MG63 (cell line): ENCODE data around the gene IGFL3. TPM values are rescaled to one million over a fixed set of nuclear protein-coding genes. Genes with fewer than 3 reads are reported as not detected.
A peak's percentile ranks its signal among the peaks of the same experiment; 100 is the strongest.
"Not testable (repeated sequence)": the region's sequence is repeated elsewhere in the genome, so short reads cannot be mapped to it uniquely, and the experiment has no call there.

Experiments used
- DNase-seq: peaks from one replicate; pipeline ENCODE4 v3.0.0-alpha.2; 2020
- H3K27me3 ChIP-seq: fragments of 250-450 bp; sonication (Bioruptor Pico); 2 replicates; pipeline ENCODE4 v1.5.1; 2020; ENCODE audit warnings: mild to moderate bottlenecking, moderate library complexity
- H3K36me3 ChIP-seq: fragments of 250-450 bp; sonication (Bioruptor Pico); 2 replicates; pipeline ENCODE4 v1.5.1; 2020; ENCODE audit warnings: mild to moderate bottlenecking, moderate library complexity
- H3K4me3 ChIP-seq: fragments of 250-450 bp; sonication (Bioruptor Pico); 2 replicates; pipeline ENCODE4 v1.5.1; 2020; ENCODE audit warnings: mild to moderate bottlenecking, moderate library complexity
- H3K9me3 ChIP-seq: fragments of 250-450 bp; sonication (Bioruptor Pico); 2 replicates; pipeline ENCODE4 v1.5.1; 2020; ENCODE audit warnings: mild to moderate bottlenecking, moderate library complexity
- total RNA-seq: library from RNA; depleted of rRNA; stranded (reverse); fragments of >200 nt; shearing (Covaris generic); gene quantifications from 2 replicates; pipeline ENCODE4 v1.2.3, GENCODE V29; 2014; ENCODE audit warnings: low replicate concordance

IGFL3 gene
- total RNA-seq, 1 experiment from 2014 or later, result not detected

- Histone ChIP-seq H3K36me3 (no peaks in the 10 kb centered on the region), H3K4me3 (no peak overlapping the region), H3K9me3 (peaks cover 22% of the 10 kb centered on the region), H3K27me3 (peaks cover 15% of the 10 kb centered on the region; the same call in 1 of the 2 replicates)
- DNase-seq, result no peak
Measured at GRCh38 chr19:46089432-46089831, 35.1 kb downstream of the IGFL3 start.

- Histone ChIP-seq H3K36me3 (no peaks in the 10 kb centered on the region), H3K9me3 (peaks cover 22% of the 10 kb centered on the region), H3K27me3 (peaks cover 15% of the 10 kb centered on the region; the same call in 1 of the 2 replicates), H3K4me3 (no peak overlapping the region)
- no peak for DNase-seq
Measured at GRCh38 chr19:46088101-46088500, 36.4 kb downstream of the IGFL3 start.

- Histone ChIP-seq H3K36me3 (no peaks in the 10 kb centered on the region), H3K9me3 (peaks cover 26% of the 10 kb centered on the region), H3K4me3 (no peak overlapping the region), H3K27me3 (peaks cover 13% of the 10 kb centered on the region)
- DNase-seq, result no peak
Measured at GRCh38 chr19:46085888-46086287, 38.6 kb downstream of the IGFL3 start.

- H3K36me3 ChIP-seq, result no peaks in the 10 kb centered on the region
- DNase-seq, result no peak
Measured at GRCh38 chr19:46082728-46083050, 41.8 kb downstream of the IGFL3 start.

GRCh38 chr19:46081928-46082727, 42.4 kb downstream of the IGFL3 start:
- DNase-seq, result peak; percentile 14

More at GRCh38 chr19:46082728-46083050, 41.8 kb downstream of the IGFL3 start:
- H3K4me3 ChIP-seq, result no peak overlapping the region
- H3K27me3 ChIP-seq, result peaks cover 17% of the 10 kb centered on the region
- peaks cover 16% of the 10 kb centered on the region for H3K9me3 ChIP-seq

GRCh38 chr19:46080561-46080960, 43.9 kb downstream of the IGFL3 start:
- H3K36me3 ChIP-seq, result no peaks in the 10 kb centered on the region
- DNase-seq, result peak; percentile 89

More at GRCh38 chr19:46081928-46082727, 42.4 kb downstream of the IGFL3 start:
- no peak overlapping the region for H3K4me3 ChIP-seq
- peaks cover 22% of the 10 kb centered on the region for H3K27me3 ChIP-seq
- peaks cover 15% of the 10 kb centered on the region; the same call in 1 of the 2 replicates for H3K9me3 ChIP-seq
- H3K36me3 ChIP-seq, result no peaks in the 10 kb centered on the region

GRCh38 chr19:46079576-46079975, 44.9 kb downstream of the IGFL3 start:
- Histone ChIP-seq H3K27me3 (peaks cover 47% of the 10 kb centered on the region), H3K36me3 (no peaks in the 10 kb centered on the region), H3K9me3 (peaks cover 3% of the 10 kb centered on the region; the same call in 1 of the 2 replicates), H3K4me3 (no peak overlapping the region)
- no peak for DNase-seq

More at GRCh38 chr19:46080561-46080960, 43.9 kb downstream of the IGFL3 start:
- Histone ChIP-seq H3K9me3 (peaks cover 7% of the 10 kb centered on the region; the same call in 1 of the 2 replicates), H3K4me3 (no peak overlapping the region), H3K27me3 (peaks cover 37% of the 10 kb centered on the region)

- not testable (repeated sequence) for H3K9me3 ChIP-seq, H3K36me3 ChIP-seq, H3K4me3 ChIP-seq
- peak; percentile 12 for DNase-seq
- H3K27me3 ChIP-seq, result peaks cover 53% of the 10 kb centered on the region
Measured at GRCh38 chr19:46078573-46079332, 45.7 kb downstream of the IGFL3 start.

- Histone ChIP-seq H3K27me3 (peaks cover 55% of the 10 kb centered on the region), H3K36me3 (no peaks in the 10 kb centered on the region), H3K9me3 (peaks cover 2% of the 10 kb centered on the region; the same call in 1 of the 2 replicates), H3K4me3 (no peak overlapping the region)
- no peak for DNase-seq
Measured at GRCh38 chr19:46077815-46078167, 46.7 kb downstream of the IGFL3 start.

GRCh38 chr19:46076951-46077814, 47.3 kb downstream of the IGFL3 start:
- peaks cover 2% of the 10 kb centered on the region; the same call in 1 of the 2 replicates for H3K9me3 ChIP-seq
- H3K36me3 ChIP-seq, result no peaks in the 10 kb centered on the region
- peak overlapping the region; percentile 6; the same call in 1 of the 2 replicates for H3K4me3 ChIP-seq
- peaks cover 55% of the 10 kb centered on the region for H3K27me3 ChIP-seq
- peak; percentile 66 for DNase-seq

- H3K4me3 ChIP-seq, result no peak overlapping the region
- DNase-seq, result no peak
- H3K36me3 ChIP-seq, result no peaks in the 10 kb centered on the region
- H3K27me3 ChIP-seq, result peaks cover 51% of the 10 kb centered on the region
- H3K9me3 ChIP-seq, result no peaks in the 10 kb centered on the region; the same call in 1 of the 2 replicates
Measured at GRCh38 chr19:46076031-46076880, 48.2 kb downstream of the IGFL3 start.

GRCh38 chr19:46073268-46073922, 51.1 kb downstream of the IGFL3 start:
- Histone ChIP-seq H3K9me3 (no peaks in the 10 kb centered on the region), H3K4me3 (no peak overlapping the region), H3K36me3 (no peaks in the 10 kb centered on the region), H3K27me3 (peaks cover 45% of the 10 kb centered on the region)
- no peak for DNase-seq
